GM12891 (cell line): ENCODE results near the gene TGM6.

Source experiments
- PAX5 ChIP-seq: IDR thresholded peaks from 2 replicates; pipeline ENCODE4 v1.6.1; 2011; ENCODE audit warnings: low read length, moderate library complexity, mild to moderate bottlenecking; ENCODE audit not compliant: insufficient read depth, severe bottlenecking
- POLR2A ChIP-seq: IDR thresholded peaks from 2 replicates; pipeline ENCODE4 v1.6.1; 2011; ENCODE audit warnings: low read depth, low read length, control low read depth
- POLR2AphosphoS5 ChIP-seq: IDR thresholded peaks from 2 replicates; pipeline ENCODE4 v1.6.1; 2011; ENCODE audit warnings: low read depth, low read length, control low read depth
- POU2F2 ChIP-seq: IDR thresholded peaks from 2 replicates; pipeline ENCODE4 v1.6.1; 2011; ENCODE audit warnings: low read depth, mild to moderate bottlenecking, control low read depth, low read length, moderate library complexity
- SPI1 ChIP-seq: IDR thresholded peaks from 2 replicates; pipeline ENCODE4 v1.6.1; 2011; ENCODE audit warnings: low read depth, low read length, control low read depth
- TAF1 ChIP-seq: IDR thresholded peaks from 2 replicates; pipeline ENCODE4 v1.6.1; 2011; ENCODE audit warnings: low read depth, low read length, control low read depth

DNA sequence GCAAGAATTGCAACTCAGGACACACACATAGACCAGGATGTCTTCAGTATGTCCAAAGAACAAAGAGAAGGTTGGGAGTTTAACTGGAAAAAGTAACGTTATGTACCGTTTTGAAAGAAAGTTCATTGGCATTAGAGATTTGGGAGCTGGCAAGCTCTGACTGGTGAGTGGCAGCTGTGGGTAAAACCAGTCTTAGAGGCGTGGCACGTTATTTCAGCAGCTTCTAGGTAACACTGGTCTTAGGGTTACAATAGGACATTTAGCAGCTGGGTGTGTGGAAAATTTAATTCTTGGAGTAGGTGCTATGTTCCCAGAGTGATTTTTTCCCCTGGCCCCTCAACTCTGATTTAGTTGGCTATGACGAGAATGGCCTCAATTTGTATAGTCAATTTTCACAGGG is 70.7 kb downstream of the TGM6 start:
- TF ChIP-seq POLR2A (no peak), POU2F2 (no peak), TAF1 (no peak), POLR2AphosphoS5 (no peak), PAX5 (no peak), SPI1 (no peak)
